PC-9 (cell line): ENCODE results near the gene MTRF1.

Experiments used
- CTCF ChIP-seq: fragments of 200-600 bp; sonication (generic); conservative IDR thresholded peaks from 2 replicates; pipeline ENCODE4 v1.6.1; 2017; ENCODE audit warnings: mixed run types, antibody characterized with exemption, mild to moderate bottlenecking, moderate library complexity
- EZH2 ChIP-seq: fragments of 200-600 bp; sonication (generic); IDR thresholded peaks from 2 replicates; pipeline ENCODE4 v1.8.0; 2017; ENCODE audit warnings: antibody characterized with exemption, low read depth

DNA sequence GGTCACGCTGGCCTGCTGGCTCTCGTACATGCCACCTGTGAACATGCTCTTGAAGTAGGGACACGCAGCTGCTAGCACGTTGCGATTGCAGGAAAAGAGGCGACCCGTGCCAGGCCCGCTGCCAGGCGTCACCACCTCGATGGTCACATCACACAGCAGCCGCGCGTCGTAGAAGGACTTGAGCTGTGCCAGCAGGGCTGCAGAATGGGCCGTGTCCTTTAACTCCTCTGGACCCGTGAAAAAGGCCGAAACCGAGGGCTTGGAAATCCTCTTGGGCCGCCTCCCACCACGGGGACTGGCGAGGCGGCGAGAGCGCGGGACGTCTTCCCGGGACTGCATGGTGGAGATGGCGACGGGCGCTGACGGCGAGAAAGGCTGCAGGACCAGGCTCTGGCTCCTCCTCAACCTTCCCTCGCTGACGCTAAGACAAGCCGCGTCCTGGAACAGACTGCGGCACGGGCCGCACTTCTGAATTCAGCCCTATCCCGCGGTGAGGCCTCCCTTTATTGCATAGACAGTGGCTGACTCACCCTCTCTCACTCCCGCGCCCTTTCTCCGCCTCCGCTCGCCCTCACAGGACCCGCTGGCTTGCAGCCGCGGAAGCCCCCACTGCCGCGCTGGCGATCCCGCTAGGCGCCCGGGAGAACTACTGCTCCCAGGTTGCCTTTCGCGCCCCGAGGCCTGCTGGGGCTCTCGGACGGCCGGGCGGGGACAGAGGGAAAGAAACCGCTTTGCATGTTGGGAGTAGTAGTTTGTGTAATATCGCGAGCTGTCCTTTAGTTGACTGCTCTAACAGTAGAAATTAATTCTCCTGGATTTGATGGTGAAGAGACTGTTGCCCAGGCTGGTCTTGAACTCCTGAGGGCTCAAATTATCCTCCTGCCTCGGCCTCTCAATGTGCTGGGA lies 69.2 kb downstream of the MTRF1 start, which contains the start of gene KBTBD7:
- TF ChIP-seq CTCF (no peak), EZH2 (no peak)
